Measurements from ENCODE around the gene PDRG1. TPM values are rescaled to one million over a fixed set of nuclear protein-coding genes. Genes with fewer than 3 reads are reported as not detected.

PDRG1 gene
- total and polyA plus RNA-seq, 2 donors (not counting 3 experiments of a cell fraction or from before 2014, with no cell fraction given): 14.6 to 17.0 TPM

DNA sequence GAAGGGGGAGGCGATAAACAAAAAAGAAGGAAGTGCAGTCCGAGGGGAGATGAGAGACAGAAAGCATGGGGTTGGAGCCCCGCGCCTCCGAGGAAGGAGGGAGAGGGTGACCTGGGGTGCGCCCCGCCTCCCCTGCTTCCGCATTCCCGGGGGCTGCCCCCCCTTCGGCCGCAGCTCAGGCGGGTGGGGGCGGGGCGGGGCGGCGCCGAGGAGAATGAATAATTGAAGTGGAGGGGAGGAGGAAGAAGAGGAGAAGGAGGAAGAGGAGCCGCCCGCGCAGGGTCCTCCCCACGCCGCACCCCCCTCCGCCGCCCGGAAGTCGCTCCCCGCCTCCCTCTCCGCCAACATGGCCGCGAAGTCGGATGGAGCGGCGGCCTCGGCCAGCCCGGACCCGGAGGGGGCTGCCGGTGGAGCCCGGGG lies 16.0 kb upstream of the PDRG1 start, which contains the start of gene XKR7:
XKR7 (plus strand) TSS at position 322 of the 420 bp plus-strand sequence; CDS start at position 347, 25 bp downstream.
- H3K4me2 ChIP-seq (ENCODE audit: insufficient read depth, low read length): no peak within 1 kb of the TSS
- H3K4me1 ChIP-seq (ENCODE audit: control insufficient read depth, extremely low read depth, insufficient read depth, low read length): no peaks in the 10 kb centered on the region
- no peak within 1 kb of the TSS for H3K4me3 ChIP-seq (replicated peaks in 1 of 3; ENCODE audit: insufficient read depth in 1 of 3, low read depth in 1 of 3, low read length in 3 of 3)
- no peak within 1 kb of the TSS for H2AFZ ChIP-seq (ENCODE audit: low read depth, low read length)
- H3K36me3 ChIP-seq (ENCODE audit: control insufficient read depth in 2 of 2, extremely low read depth in 1 of 2, insufficient read depth in 2 of 2, low read length in 2 of 2): no peaks in the 10 kb centered on the region
- POLR2A ChIA-PET: no interaction called here
- intact Hi-C loops (cut with micrococcal nuclease) (loop anchor here (1.0 kb wide), 1 partner anchor 40 kb away; no protein-coding TSS in a partner anchor), dilution Hi-C loops (cut with MboI; ENCODE audit: extremely low pct_ligation_motif_present, low sequenced_read_pairs) (no loop called here)
- peaks cover 25 to 27% of the 10 kb centered on the region in 2 experiments for H3K27me3 ChIP-seq (ENCODE audit: control insufficient read depth in 2 of 2, insufficient read depth in 2 of 2, low read length in 2 of 2)
- TF ChIP-seq JUN (IDR thresholded peaks at IDR 0.05; ENCODE audit: borderline replicate concordance, insufficient read depth, insufficient read length, low read depth) (no peak), FOS (IDR thresholded peaks at IDR 0.05; ENCODE audit: borderline replicate concordance, insufficient read depth, low read length) (no peak), MYC (IDR thresholded peaks at IDR 0.05; ENCODE audit: low read depth, low read length) (no peak), POLR2AphosphoS5 (IDR thresholded peaks at IDR 0.05; ENCODE audit: insufficient read depth, low read depth, low read length) (no peak), POLR2A (IDR thresholded peaks at IDR 0.05; ENCODE audit: low read depth, low read length) (no peak), EZH2 (IDR thresholded peaks at IDR 0.05; ENCODE audit: borderline replicate concordance, low read depth, low read length, severe bottlenecking) (no peak), MAX (IDR thresholded peaks at IDR 0.05; ENCODE audit: insufficient read depth, insufficient read length) (no peak), GATA2 (IDR thresholded peaks at IDR 0.05; ENCODE audit: insufficient read depth, insufficient read length, low read depth, low read length) (no peak)
- TF ChIP-seq, protein P1, sequence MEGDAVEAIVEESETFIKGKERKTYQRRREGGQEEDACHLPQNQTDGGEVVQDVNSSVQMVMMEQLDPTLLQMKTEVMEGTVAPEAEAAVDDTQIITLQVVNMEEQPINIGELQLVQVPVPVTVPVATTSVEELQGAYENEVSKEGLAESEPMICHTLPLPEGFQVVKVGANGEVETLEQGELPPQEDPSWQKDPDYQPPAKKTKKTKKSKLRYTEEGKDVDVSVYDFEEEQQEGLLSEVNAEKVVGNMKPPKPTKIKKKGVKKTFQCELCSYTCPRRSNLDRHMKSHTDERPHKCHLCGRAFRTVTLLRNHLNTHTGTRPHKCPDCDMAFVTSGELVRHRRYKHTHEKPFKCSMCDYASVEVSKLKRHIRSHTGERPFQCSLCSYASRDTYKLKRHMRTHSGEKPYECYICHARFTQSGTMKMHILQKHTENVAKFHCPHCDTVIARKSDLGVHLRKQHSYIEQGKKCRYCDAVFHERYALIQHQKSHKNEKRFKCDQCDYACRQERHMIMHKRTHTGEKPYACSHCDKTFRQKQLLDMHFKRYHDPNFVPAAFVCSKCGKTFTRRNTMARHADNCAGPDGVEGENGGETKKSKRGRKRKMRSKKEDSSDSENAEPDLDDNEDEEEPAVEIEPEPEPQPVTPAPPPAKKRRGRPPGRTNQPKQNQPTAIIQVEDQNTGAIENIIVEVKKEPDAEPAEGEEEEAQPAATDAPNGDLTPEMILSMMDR (IDR thresholded peaks at IDR 0.05; ENCODE audit: extremely low read depth in 1 of 2, insufficient read depth in 1 of 2, low read depth in 1 of 2, low read length in 2 of 2): no peak
- DNase-seq (ENCODE audit: low read depth, low spot score) (no peak), FAIRE-seq (no peak)
- H3K9me1 ChIP-seq (replicated peaks; ENCODE audit: control insufficient read depth, extremely low read depth, insufficient read depth, low read length): no peaks in the 10 kb centered on the region
- no peak within 1 kb of the TSS for H3K9ac ChIP-seq (replicated peaks; ENCODE audit: extremely low read depth, insufficient read depth, low read length)
- no peaks in the 10 kb centered on the region for H4K20me1 ChIP-seq (replicated peaks; ENCODE audit: control insufficient read depth, extremely low read depth, insufficient read depth, low read length)
- CTCF ChIA-PET: interaction anchor here (1.0 to 1.7 kb wide), 3 partner anchors 16 to 121 kb away, joined by 3 to 13 read pairs (median 8); partner anchors contain the start of gene PDRG1
- no TSS peak for BruUV-seq (replicated peaks)
- H3K27ac ChIP-seq (ENCODE audit: insufficient read depth, low read depth, low read length): no peak within 1 kb of the TSS
- H3K79me2 ChIP-seq (ENCODE audit: control insufficient read depth, insufficient read depth, low read length): no peaks in the 10 kb centered on the region
- H3K9me3 ChIP-seq (replicated peaks; ENCODE audit: control insufficient read depth, insufficient read depth, low read length): no peaks in the 10 kb centered on the region
